ENCODE measurements around the gene CDK19. TPM values are rescaled to one million over a fixed set of nuclear protein-coding genes. Genes with fewer than 3 reads are reported as not detected.

The CDK19 gene
- total RNA-seq, 1 experiment from 2014 or later = 7.0 TPM

DNA sequence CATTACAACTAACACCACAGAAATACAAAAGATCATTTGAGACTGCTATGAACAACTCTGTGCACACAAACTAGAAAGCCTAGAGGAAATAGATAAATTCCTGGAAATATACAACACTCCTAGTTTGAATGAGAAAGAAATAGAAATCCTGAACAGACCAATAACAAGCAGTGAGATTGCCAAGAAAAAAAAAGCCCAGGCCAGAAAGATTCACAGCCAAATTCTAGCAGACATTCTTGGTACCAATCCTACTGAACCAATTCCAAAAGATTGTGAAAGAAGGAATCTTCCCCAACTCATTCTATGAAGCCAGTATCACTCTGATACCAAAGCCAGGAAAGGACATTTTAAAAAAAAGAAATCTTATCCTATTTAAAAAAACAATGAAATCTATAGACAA, 7.0 kb upstream of the CDK19 start:
- Histone ChIP-seq H2BK120ac (ENCODE audit: low read depth, low read length, poor library complexity, severe bottlenecking) (no peak overlapping the region), H4K91ac (ENCODE audit: insufficient read length, low read depth, low read length) (no peak overlapping the region), H2BK12ac (ENCODE audit: insufficient read length, low read depth, low read length) (no peak overlapping the region), H3K27me3 (ENCODE audit: insufficient read depth, low read length) (no peaks in the 10 kb centered on the region), H3K27ac (ENCODE audit: insufficient read length, low read depth, low read length) (no peak overlapping the region), H3K14ac (ENCODE audit: insufficient read depth, low read length) (no peak overlapping the region), H2AK5ac (ENCODE audit: insufficient read length, low read length) (no peak overlapping the region), H3K4ac (ENCODE audit: low read depth, low read length) (no peak overlapping the region), H3K18ac (ENCODE audit: insufficient read length, low read depth, low read length) (no peak overlapping the region), H3K9ac (ENCODE audit: extremely low read depth, insufficient read length, low read length) (no peak overlapping the region), H2BK15ac (ENCODE audit: low read depth, low read length) (no peak overlapping the region), H3K23me2 (ENCODE audit: insufficient read length, low read depth, low read length, poor library complexity, severe bottlenecking) (no peaks in the 10 kb centered on the region), H3K79me1 (ENCODE audit: insufficient read depth, low read depth, low read length, poor library complexity, severe bottlenecking) (no peaks in the 10 kb centered on the region), H3K23ac (ENCODE audit: insufficient read length, low read depth, low read length) (no peak overlapping the region), H3K4me1 (ENCODE audit: insufficient read depth, low read length) (no peaks in the 10 kb centered on the region), H3K4me2 (ENCODE audit: insufficient read depth, insufficient read length, low read length) (no peak overlapping the region), H2BK20ac (ENCODE audit: low read depth, low read length, poor library complexity, severe bottlenecking) (no peak overlapping the region), H2BK5ac (ENCODE audit: insufficient read length, low read length) (no peak overlapping the region), H3K56ac (ENCODE audit: insufficient read length, low read depth, low read length) (no peak overlapping the region), H3K79me2 (ENCODE audit: insufficient read depth, low read length) (no peaks in the 10 kb centered on the region), H4K5ac (ENCODE audit: insufficient read length, low read depth, low read length) (no peak overlapping the region), H4K20me1 (ENCODE audit: control insufficient read depth, insufficient read depth, insufficient read length) (no peaks in the 10 kb centered on the region), H3T11ph (ENCODE audit: low read length) (no peak overlapping the region), H2AFZ (ENCODE audit: low read length) (no peak overlapping the region), H3K9me3 (ENCODE audit: control insufficient read depth, low read depth, low read length) (no peaks in the 10 kb centered on the region), H4K8ac (replicated peaks; ENCODE audit: insufficient read length, low read depth, low read length) (no peak overlapping the region)
- TF ChIP-seq CTCF (conservative IDR thresholded peaks at IDR 0.05) = no peak
- Mint-ChIP-seq H3K27me3 (ENCODE audit: low read depth) (no peaks in the 10 kb centered on the region; the same call in 1 of the 2 replicates), H3K36me3 (ENCODE audit: insufficient read depth in 1 of 3, low read depth in 3 of 3) (no peaks in the 10 kb centered on the region), H3K4me3 (no peak overlapping the region), H3K4me1 (no peaks in the 10 kb centered on the region), H3K9me3 (no peaks in the 10 kb centered on the region), H3K27ac (no peak overlapping the region)
- no peak for DNase-seq

All from H9 (cell line).